Measurements from ENCODE around the gene RALGPS1.

DNA sequence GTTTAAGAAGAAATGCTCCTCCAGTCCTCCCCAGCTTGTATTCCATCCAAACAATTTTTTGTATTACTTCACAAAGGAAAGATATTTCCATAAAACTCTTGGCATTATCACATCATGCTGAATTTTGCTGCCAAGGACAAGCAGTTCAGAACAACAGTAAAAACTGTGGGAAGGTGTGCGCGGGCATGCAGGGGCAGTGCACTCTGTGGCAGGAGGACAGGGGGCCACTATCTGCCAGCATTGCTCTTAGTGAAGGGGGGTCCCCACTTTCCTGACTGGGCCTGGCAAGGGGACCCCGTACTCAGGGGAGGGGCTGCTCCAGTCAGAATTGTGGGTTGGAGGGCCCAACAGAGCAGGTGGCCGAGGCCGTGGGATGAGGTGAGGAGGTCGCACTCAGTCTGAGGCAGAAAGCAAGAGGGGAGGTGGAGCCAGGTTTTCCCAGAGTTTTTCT, 175.1 kb downstream of the RALGPS1 start:
- TF ChIP-seq, protein P1, sequence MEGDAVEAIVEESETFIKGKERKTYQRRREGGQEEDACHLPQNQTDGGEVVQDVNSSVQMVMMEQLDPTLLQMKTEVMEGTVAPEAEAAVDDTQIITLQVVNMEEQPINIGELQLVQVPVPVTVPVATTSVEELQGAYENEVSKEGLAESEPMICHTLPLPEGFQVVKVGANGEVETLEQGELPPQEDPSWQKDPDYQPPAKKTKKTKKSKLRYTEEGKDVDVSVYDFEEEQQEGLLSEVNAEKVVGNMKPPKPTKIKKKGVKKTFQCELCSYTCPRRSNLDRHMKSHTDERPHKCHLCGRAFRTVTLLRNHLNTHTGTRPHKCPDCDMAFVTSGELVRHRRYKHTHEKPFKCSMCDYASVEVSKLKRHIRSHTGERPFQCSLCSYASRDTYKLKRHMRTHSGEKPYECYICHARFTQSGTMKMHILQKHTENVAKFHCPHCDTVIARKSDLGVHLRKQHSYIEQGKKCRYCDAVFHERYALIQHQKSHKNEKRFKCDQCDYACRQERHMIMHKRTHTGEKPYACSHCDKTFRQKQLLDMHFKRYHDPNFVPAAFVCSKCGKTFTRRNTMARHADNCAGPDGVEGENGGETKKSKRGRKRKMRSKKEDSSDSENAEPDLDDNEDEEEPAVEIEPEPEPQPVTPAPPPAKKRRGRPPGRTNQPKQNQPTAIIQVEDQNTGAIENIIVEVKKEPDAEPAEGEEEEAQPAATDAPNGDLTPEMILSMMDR (IDR thresholded peaks at IDR 0.05) = no peak
- no peak for TF ChIP-seq EZH2 (IDR thresholded peaks at IDR 0.05; ENCODE audit: borderline replicate concordance, insufficient read depth, low read depth, low read length, poor library complexity, severe bottlenecking)

Data from B cell (primary cell).